Hematopoietic multipotent progenitor cell (in vitro differentiated cells): ENCODE data around the gene PAX6. TPM values are rescaled to one million over a fixed set of nuclear protein-coding genes. Genes with fewer than 3 reads are reported as not detected.

Experiments used
- DNase-seq, 3 donors: peaks; one replicate each; pipeline ENCODE4 v3.0.0-alpha.2; 2011 to 2015; ENCODE audit warnings: low read depth in 2 of 3, low spot score in 2 of 3
- total RNA-seq: library from RNA; depleted of rRNA; stranded (reverse); fragments of >200 nt; gene quantifications from one replicate; pipeline ENCODE4 v1.2.3, GENCODE V29; 2012

PAX6 gene
- total RNA-seq, 1 donor = not detected

DNA sequence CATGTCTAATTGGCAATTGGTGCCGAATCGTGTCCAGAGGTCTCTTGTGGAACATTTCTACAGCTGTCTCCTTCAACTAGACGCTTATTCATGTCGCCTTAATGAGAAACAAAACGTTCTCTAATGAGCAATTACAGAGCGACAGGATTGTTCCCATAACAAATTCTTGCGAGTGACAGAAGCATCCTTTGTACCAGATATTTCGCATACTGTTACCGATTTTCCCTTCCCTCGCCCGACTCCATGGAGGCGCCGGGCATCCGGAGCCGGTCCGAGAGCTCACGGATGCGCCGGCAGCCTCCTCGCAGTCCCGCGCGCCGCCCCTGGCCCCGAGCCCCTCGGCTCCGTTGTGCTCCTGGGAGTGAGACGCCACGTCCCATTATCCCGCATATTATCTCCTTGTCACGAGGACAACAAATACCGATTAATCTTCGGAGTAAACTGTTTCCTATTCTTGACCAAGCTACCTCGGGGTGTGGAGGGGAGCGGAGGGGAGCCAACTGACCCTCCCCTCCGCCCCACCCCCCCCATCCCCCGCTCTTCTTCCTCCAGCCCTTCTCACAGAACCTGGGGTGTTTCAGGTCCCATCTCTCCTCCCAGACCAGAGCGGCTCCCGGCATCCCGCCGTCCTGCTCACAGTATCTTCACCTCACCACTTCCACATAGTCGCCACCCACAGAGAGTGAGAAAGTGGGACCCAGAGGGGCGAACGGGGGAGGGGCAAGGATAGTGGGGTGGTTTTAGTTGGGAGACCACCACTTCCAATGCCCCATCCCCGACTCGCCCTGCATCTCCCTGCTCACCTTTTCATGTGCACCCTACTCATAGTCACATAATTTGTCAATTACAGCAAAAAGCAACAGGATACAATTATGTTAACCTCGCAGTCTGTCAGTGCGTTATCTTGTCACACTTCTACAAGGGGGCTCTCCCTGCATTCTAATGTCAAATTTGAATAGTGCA lies 11.4 kb downstream of the PAX6 start:
- DNase-seq = no peak

DNA sequence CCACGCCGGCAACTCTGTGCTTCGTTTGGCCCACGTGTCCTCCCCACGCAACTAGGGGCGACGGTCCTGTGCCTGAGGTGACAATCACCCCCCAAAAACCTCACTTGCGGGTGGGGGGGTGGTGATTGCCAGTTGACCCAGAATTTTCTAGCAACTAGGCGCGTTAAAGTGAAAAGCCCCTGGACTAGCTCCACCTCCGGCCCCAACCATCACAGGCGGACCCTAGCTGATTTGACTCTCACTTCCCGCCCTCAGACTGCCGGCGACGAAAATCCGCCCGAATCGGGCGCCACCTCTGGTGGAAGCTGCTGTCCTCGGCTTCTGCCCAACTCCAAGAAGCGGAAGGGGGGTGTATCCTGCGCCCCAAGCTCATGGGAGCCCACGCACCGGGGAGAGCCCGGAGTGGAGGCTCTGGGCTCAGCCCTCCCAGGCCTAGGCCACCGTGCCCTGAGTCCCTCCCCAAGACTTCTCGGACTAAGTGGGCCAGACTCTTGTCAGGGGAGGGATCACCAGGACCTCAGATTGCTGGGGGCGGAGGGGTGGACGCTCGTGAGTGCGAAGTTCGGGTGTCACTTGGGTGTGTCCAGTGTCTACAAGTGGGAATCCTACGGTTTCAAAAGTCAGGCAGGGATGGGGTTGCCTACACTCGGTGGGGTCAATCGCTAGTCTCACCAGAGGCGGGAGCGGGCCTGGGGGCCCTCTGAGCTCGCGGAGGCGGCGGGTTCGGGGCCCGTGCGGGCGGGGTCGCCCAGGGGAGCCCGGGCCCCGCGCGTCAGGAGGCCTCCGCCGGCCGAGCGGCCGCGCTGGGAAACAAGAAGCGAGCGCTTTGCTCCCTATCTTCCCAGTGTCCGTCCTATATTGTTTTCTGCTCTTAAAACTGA lies 12.3 kb downstream of the PAX6 start:
- DNase-seq = peak in 1 of 3 donors; percentile 57

DNA sequence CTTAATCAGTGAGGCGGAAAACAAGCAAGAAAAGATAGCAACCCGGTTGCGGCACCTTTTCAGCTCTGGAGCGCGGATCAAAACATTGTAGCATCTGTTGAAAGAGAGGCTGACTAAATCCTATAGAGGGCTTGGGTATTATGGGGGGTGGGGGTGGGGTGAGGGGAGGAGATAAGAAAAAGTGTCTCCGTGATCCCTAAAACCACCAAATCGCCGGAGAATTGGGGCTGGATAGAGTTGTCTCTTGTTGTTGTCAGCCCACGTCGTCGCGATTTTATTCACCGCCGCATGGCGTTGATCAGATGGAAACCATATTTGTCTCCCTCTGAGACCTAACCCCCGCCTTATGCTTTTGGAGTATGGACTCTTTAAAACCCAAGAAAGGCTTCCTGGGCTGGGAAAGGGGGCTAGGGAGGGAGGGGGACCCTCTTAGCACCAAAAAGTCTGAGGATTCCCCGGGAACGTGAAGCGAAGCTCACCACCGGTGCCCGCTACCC lies 13.0 kb downstream of the PAX6 start:
- DNase-seq = no peak

DNA sequence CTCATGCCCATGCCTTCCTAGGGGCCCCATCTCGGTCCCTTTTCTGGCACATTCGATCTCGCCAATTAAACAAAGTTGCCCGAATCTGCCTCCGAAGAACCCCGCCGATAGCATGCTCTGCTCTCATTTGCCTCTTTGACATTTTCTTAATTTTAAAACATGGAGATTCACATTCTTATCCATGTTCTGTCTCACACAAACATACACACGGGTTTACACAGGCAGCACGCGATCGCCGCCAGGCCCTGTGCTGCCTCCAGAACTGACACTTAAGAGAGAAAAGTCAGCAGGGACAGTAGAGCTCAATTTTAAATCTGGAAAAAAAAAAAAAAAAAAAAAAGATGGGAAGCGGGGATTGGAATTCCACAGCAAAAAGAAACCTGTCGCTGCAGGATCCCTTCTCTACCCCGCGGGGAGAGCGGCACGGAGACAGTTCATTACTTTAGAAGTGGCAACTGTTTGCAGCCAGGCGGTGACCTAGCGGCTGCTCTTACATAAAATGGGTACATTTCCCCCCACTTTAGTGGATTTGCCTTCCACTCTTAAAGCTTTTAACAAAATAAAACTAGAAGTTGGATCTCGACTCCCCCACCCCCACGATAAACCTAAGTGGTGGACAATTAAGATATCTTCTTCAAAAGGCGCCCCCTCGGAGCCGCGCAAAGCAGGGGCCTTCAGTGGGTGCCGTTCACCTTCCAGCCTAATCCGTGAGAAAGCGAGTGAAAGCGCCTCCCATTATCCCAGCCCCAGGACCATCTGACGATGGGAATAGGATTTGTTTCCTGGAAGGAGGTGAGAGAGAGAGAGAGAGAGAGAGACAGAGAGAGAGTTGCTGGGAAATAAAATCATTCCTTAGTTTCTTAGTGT lies 13.7 kb downstream of the PAX6 start:
- DNase-seq = no peak

DNA sequence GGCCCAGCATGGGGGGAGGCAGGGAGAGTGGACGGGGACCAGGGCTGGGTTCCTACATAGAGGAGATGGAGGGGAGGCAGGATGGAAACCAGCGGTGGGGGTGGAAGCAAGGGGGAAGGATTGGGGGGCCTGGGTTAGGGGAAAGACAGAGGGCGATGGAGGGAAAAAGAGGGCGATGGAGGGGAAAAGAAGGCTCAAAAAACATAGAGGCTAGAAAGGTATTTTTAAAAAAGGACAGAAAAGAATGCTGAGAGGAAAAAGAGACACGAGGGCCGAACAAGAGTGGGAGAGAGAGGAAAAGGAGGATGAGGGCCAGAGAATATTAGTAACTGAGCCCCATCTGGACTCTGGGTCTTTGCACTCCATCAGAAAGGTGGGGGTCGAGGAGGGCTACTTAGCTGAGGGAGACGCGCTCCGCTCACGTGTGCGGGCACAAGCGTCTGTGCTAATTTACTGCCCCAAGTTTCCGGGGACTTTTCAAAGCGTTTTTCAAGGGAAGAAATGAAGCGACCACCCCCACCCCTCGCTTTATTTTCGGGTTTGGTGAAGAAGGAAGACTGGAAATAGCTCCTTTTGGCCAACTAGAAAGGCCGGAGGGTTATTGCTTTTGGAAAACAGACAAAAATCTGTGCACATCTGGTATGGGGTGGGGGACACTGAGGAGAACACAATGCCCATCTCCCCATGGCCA lies 14.5 kb downstream of the PAX6 start:
- DNase-seq = no peak

DNA sequence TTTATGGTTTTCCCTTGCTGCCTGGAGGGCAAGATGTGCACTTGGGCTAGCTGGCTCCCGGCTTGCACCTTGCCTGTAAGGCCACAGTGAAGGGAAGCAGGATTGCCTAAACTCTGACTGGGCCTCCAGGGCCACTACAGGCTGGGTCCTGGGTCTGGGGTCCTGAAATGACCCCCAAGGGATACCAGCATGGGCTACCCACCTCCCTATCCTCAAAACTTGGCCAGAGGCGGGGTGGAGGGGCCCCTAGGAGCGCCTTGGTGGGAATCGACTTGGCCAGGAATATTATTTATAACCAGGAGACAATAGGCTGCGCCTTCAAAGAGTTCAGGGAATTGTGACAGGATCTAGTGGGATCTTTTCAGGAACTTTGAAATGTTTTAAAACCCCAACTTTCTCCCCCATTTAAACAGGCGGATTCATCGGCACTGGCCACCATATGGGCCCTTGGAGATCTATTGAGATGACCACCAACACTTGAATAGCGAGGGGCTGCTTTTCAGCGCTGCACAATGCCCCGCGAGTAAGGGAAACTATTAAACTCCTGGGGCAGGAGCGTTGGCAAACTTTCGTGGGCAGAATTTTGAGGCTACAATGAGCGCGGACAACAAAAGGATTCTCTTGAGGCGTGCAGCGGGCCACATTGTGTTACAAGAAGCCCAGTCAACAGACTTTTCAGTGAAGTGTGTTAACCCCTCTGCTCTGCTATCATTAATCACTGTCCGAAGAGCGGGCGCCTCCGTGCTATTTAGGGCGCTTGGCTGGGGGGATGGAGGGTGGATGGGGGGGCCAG lies 15.2 kb downstream of the PAX6 start:
- no peak for DNase-seq

DNA sequence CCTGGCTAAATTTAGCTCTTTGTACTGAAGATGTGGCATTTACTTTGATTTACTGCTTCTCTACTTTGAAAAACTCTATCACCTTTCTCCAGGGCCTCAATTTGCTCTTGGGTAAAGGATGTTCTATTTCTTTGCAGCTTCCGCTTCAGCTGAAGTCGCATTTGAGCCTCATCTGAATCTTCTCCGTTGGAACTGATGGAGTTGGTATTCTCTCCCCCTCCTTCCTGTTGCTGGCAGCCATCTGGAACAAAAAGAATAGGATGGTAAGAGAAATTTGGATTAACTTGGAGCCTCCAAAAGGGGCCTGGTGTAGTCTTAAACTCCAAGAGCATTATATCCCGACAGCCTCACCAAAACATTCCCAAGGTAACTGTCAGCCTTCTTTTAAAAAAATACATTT lies 16.6 kb downstream of the PAX6 start:
- no peak for DNase-seq

DNA sequence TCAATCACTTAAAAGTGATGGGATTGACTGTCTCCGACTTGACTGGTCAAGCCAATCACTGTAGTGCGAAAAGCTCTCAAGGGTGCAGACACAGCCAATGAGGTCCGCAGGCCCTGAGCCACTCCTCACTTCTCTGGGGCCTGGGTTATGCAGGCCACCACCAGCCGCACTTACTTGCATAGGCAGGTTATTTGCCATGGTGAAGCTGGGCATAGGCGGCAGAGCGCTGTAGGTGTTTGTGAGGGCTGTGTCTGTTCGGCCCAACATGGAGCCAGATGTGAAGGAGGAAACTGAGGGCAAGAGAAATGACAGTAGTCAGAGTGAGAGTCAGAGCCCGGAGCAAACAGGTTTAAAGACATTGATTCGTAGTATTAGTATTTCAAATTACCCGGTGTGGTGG lies 17.9 kb downstream of the PAX6 start:
- no peak for DNase-seq

DNA sequence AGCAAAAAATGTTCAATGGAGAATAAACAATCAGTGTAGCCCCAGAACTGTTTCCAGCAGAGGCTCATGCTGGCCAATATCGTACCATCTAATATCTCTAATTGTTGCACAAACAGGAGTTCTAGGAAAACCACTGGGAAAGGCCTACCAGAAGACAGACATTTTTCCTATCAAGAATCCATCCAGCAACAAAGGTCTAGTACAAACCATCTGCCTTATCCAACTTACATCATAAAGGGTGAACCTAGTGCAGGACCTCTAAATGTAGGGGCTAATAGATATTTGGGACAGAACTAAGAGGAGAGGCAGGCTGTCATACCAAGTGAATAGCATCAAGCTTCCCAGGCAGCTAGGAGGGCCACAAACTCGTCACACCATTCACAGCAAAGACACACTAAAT lies 18.7 kb downstream of the PAX6 start:
- no peak for DNase-seq

DNA sequence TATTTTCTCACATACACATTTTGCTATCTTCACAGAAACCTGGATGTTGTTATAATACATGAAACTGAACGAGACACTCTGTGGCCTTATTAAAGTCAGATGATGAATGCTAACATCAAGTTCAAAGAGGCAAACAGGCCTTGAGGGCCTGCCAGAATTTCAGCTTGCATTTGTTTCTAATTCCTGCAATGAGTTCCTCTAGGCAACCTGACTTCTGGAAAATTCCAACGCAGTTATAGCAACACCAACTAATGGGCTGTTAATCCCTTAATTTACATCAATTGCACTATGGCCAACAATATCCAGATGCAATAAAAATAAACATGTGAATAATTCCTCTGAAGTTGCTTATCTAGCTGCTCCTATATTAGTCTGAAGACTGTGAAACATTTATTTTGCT lies 19.1 kb downstream of the PAX6 start:
- no peak for DNase-seq

DNA sequence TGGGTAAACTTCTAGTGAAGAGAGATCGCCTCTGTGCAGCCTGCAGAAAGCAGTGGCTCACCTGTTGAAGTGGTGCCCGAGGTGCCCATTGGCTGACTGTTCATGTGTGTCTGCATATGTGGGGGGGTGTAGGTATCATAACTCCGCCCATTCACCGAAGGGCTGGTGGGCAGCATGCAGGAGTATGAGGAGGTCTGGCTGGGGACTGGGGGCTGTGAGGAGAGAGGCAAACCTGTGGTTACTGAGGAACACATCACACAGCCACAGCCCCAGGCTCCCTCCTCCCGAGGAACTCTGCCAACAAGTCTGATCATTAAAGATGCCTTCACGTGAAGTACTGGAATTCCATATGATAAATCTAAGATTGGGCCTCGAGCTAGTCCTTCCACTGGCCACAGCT lies 20.5 kb downstream of the PAX6 start:
- no peak for DNase-seq

DNA sequence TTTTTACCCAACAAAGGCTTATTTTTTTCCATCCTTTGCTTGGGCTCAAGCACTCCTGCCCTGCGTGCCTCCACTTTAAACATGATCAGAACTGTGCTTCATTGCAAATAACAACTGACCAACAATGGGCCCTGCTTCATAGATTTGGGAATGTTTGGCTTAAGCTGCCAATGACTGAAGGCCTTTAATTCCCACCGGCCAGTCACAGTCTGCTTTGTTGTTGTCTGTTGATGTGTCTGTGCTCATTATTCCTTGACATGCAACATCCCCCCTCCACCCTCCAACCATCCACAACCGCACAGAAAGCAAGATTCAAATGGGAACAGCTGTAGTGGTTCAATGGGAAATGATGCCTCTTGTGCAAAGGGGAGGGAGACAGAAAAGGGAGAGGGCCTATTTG lies 23.0 kb downstream of the PAX6 start:
- no peak for DNase-seq

DNA sequence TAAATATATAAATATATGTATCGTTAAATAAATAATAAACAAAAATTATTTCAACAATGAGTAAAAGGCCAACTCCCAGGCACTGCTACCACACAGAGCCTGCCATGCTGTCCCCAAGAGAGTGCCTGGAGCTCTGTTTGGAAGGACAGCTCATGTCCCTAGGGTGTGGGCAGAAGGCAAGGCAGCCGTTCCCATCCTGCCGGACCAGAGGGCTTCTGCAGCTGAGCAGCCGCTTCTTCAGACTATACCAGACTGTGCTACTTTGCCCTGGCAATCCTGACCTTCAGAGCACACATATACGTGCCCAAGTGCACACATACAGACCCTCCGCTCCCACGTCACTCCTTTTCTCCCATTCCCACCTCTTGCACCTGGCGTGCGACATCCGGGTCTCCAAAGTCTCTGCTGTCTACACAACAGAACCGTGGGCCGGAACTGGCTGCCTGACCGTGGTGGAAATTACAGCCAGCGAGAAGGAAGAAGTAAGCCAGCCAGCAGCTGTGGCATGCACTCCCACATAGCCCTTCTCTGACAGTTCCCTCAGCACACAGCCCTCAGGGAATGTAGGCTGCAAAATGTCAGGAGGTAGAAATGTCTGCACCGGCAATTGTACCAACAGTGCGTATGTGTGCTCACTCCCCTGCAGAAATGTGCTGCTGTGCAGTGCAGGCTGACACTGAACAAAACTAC lies 24.0 kb downstream of the PAX6 start:
- no peak for DNase-seq

DNA sequence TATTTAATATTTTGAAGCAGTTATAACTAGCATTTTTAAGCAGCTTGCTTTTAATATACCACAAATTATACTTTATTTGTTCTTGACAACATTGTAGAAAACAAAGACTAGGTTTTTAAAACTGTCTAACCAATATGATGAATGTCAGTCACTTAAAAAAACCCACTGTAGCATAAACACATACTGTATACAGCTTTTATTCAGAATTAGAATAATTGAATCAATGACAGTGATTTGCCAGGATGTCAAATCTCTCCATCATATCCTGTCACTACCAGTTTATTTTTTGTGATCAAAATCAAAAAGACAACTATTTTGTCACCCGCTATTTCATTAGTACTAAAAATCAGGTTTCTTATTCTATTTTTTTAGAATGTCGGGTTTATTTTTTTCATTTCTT lies 26.5 kb downstream of the PAX6 start:
- no peak for DNase-seq

DNA sequence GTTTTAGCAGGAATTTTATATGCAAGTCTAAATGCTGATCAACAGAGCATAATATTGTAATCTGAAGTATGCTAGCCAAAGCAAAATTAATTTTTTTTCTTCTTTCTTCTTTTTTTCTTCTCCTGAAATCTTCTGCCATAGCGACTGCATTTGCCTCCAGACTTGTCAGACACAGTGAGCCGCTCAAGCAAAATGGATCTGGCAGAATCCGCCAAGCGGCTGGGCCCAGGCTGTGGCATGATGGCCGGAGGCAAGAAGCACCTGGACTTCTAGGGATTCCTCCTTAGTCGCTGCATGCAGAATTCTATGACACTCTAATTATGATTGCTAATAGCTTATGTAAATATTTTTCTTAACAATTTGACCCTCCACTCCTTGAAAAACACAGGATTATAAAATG lies 27.9 kb downstream of the PAX6 start:
- no peak for DNase-seq

DNA sequence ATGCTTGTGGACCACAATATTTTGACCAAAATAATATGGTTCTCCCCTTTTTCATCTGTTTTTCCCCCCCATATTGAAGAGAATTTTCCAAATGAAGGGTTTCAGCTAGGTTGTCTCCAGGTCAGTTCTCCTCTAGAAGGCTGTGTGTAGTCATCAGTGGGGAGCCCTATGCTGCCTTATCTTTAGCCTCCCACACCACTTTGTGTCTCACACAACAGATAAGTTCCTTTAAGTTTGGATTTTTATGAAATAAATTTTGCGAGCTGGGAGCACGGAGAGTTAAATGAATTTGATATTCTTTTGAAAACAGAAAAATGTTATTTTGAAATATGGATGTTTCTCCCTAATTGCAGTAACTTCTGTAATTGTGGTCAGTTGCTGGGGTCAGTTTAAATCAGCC lies 28.9 kb downstream of the PAX6 start:
- DNase-seq = no peak

DNA sequence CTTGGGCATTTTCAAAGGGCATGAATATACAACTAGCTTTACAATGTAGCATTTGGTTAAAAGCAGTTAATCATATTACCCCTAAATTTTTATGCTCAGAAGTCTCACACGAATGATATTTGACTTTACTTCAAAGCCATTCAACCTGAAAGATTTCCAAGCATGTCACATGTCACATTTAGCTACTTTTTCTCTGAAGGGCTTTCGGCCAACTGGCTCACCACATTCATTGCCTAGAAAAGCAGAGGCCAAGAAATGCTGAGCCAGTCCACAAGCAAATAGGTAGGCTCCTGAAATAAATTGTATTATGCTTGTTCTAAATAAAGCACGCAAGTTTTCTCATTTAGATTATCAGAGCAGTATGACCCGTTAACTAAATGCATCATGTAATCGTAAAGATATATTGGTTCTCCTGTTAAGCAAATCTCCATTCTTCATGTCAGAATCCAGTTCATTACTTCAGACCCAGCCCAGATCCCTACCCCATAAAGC lies 30.6 kb downstream of the PAX6 start:
- no peak for DNase-seq

DNA sequence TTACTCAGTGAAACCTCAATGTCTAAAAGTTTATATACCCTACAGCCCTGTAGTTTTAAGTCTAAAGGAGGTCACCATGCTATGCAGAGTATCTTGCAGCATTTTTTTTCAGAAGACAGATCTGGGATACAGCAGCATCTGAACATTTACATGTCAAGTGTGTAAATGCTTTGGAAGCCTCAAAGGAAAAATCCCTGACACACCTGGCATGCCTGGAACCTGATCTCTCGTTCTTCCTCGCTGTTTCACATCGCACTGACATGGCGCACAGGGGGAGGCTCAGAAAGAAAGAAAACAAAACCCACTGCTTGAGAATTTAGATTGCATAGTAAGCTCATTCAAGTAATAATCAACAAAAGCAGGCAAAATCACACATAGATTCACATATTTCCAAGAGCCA lies 31.0 kb downstream of the PAX6 start:
- DNase-seq = no peak
